ENCODE measurements around the gene BAZ2A.

BAZ2A gene

GRCh38 chr12:56630180-56630632 lies at the start of gene BAZ2A:
Gene BAZ2A, minus strand, starts transcription at chr12:56630326. Its CDS starts 12,796 bp downstream, at chr12:56617530.
- no peak for TF ChIP-seq CTCF (IDR thresholded peaks at IDR 0.05; ENCODE audit: low read length, missing control alignments)
- peak within 1 kb of the TSS; percentile 95 for H3K4me3 ChIP-seq (replicated peaks; ENCODE audit: low read depth, low read length)
- DNase-seq (ENCODE audit: low read depth), result peak; percentile 79

GRCh38 chr12:56678852-56679251 lies 48.7 kb upstream of the BAZ2A start:
- no peak for DNase-seq (ENCODE audit: low read depth)
- no peak for TF ChIP-seq CTCF (IDR thresholded peaks at IDR 0.05; ENCODE audit: low read length, missing control alignments)
- H3K4me3 ChIP-seq (replicated peaks; ENCODE audit: low read depth, low read length), result no peak overlapping the region

- H3K4me3 ChIP-seq (replicated peaks; ENCODE audit: low read depth, low read length), result no peak overlapping the region
- DNase-seq (ENCODE audit: low read depth), result no peak
Measured at GRCh38 chr12:56677680-56678079, 47.6 kb upstream of the BAZ2A start.

GRCh38 chr12:56676851-56677580 lies 46.9 kb upstream of the BAZ2A start:
- TF ChIP-seq CTCF (IDR thresholded peaks at IDR 0.05; ENCODE audit: low read length, missing control alignments), result no peak
- H3K4me3 ChIP-seq (replicated peaks; ENCODE audit: low read depth, low read length), result no peak overlapping the region
- DNase-seq (ENCODE audit: low read depth), result no peak

More at GRCh38 chr12:56677680-56678079, 47.6 kb upstream of the BAZ2A start:
- TF ChIP-seq CTCF (IDR thresholded peaks at IDR 0.05; ENCODE audit: low read length, missing control alignments), result no peak

- no peak for DNase-seq (ENCODE audit: low read depth)
- no peak overlapping the region for H3K4me3 ChIP-seq (replicated peaks; ENCODE audit: low read depth, low read length)
- no peak for TF ChIP-seq CTCF (IDR thresholded peaks at IDR 0.05; ENCODE audit: low read length, missing control alignments)
Measured at GRCh38 chr12:56671608-56672007, 41.5 kb upstream of the BAZ2A start.

- H3K4me3 ChIP-seq (replicated peaks; ENCODE audit: low read depth, low read length), result no peak overlapping the region
- no peak for DNase-seq (ENCODE audit: low read depth)
- no peak for TF ChIP-seq CTCF (IDR thresholded peaks at IDR 0.05; ENCODE audit: low read length, missing control alignments)
Measured at GRCh38 chr12:56670836-56671235, 40.7 kb upstream of the BAZ2A start.

GRCh38 chr12:56668197-56668457 lies 38.0 kb upstream of the BAZ2A start:
- TF ChIP-seq CTCF (IDR thresholded peaks at IDR 0.05; ENCODE audit: low read length, missing control alignments), result no peak

More at GRCh38 chr12:56668197-56668457, 38.0 kb upstream of the BAZ2A start:
- no peak overlapping the region for H3K4me3 ChIP-seq (replicated peaks; ENCODE audit: low read depth, low read length)
- no peak for DNase-seq (ENCODE audit: low read depth)
